ENCODE results near the gene LTBP1. TPM values are rescaled to one million over a fixed set of nuclear protein-coding genes. Genes with fewer than 3 reads are reported as not detected.
A peak's percentile ranks its signal among the peaks of the same experiment; 100 is the strongest.

LTBP1 gene
- total RNA-seq, 6 experiments from 2014 or later = 260 to 409 (median 335) TPM

GRCh38 chr2:33265584-33266338 lies 319.0 kb downstream of the LTBP1 start:
- H3K27me3 Mint-ChIP-seq (ENCODE audit: insufficient read depth) = peaks cover 4% of the 10 kb centered on the region; the same call in 1 of the 2 replicates
- TF ChIP-seq, protein P1, sequence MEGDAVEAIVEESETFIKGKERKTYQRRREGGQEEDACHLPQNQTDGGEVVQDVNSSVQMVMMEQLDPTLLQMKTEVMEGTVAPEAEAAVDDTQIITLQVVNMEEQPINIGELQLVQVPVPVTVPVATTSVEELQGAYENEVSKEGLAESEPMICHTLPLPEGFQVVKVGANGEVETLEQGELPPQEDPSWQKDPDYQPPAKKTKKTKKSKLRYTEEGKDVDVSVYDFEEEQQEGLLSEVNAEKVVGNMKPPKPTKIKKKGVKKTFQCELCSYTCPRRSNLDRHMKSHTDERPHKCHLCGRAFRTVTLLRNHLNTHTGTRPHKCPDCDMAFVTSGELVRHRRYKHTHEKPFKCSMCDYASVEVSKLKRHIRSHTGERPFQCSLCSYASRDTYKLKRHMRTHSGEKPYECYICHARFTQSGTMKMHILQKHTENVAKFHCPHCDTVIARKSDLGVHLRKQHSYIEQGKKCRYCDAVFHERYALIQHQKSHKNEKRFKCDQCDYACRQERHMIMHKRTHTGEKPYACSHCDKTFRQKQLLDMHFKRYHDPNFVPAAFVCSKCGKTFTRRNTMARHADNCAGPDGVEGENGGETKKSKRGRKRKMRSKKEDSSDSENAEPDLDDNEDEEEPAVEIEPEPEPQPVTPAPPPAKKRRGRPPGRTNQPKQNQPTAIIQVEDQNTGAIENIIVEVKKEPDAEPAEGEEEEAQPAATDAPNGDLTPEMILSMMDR (IDR thresholded peaks at IDR 0.05) = no peak
- peaks cover 61% of the 10 kb centered on the region for H3K36me3 Mint-ChIP-seq (ENCODE audit: low read depth)
- H3K27ac Mint-ChIP-seq = peak overlapping the region; percentile 18; the same call in 1 of the 2 replicates
- DNase-seq = no peak
- no peak overlapping the region for H3K4me3 Mint-ChIP-seq
- peaks cover 60% of the 10 kb centered on the region for H3K4me1 Mint-ChIP-seq (ENCODE audit: low read depth)
- H3K9me3 Mint-ChIP-seq = no peaks in the 10 kb centered on the region

- Mint-ChIP-seq H3K9me3 (no peaks in the 10 kb centered on the region), H3K27me3 (ENCODE audit: insufficient read depth) (0 out of 2 replicates have a peak, but pooled peaks cover 1% of the 10 kb centered on the region), H3K27ac (no peak overlapping the region), H3K4me3 (no peak overlapping the region), H3K4me1 (ENCODE audit: low read depth) (peaks cover 60% of the 10 kb centered on the region), H3K36me3 (ENCODE audit: low read depth) (peaks cover 61% of the 10 kb centered on the region)
- TF ChIP-seq, protein P1 (IDR thresholded peaks at IDR 0.05) = no peak
- no peak for DNase-seq
Measured at GRCh38 chr2:33266467-33266866, 319.7 kb downstream of the LTBP1 start.

DNA sequence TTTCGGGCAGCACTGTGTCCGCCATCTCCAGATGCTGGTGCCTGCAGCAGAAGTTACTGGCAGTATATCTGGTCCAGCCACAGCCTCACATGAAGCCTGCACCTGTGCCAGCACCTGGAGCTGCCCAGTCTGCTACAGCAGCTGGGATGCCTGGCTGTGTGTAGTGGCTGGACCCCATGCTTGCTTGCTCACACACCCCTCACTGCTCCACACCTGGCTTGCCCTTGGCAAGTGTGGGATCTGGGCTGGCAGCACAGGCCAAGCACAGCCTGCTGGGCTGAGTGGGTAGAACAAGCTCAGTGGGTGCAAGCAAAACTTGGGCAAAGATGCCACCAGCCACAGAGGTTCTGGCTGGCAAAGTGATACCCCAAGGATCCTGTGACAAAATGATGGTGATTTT lies 320.3 kb downstream of the LTBP1 start:
- Mint-ChIP-seq H3K36me3 (ENCODE audit: low read depth) (peaks cover 61% of the 10 kb centered on the region), H3K27ac (peak overlapping the region; percentile 67; the same call in 1 of the 2 replicates), H3K9me3 (no peaks in the 10 kb centered on the region), H3K4me3 (no peak overlapping the region), H3K27me3 (ENCODE audit: insufficient read depth) (no peaks in the 10 kb centered on the region), H3K4me1 (ENCODE audit: low read depth) (peaks cover 62% of the 10 kb centered on the region)
- DNase-seq = no peak
- TF ChIP-seq, protein P1 (IDR thresholded peaks at IDR 0.05) = peak; percentile 11; the same call in 1 of the 2 replicates

- DNase-seq = peak; percentile 41
- no peaks in the 10 kb centered on the region for H3K27me3 Mint-ChIP-seq (ENCODE audit: insufficient read depth)
- peak overlapping the region; percentile 10 for H3K4me3 Mint-ChIP-seq
- no peaks in the 10 kb centered on the region for H3K9me3 Mint-ChIP-seq
- H3K36me3 Mint-ChIP-seq (ENCODE audit: low read depth) = peaks cover 61% of the 10 kb centered on the region
- TF ChIP-seq, protein P1 (IDR thresholded peaks at IDR 0.05) = no peak
- peaks cover 66% of the 10 kb centered on the region for H3K4me1 Mint-ChIP-seq (ENCODE audit: low read depth)
- H3K27ac Mint-ChIP-seq = peak overlapping the region; percentile 67
Measured at GRCh38 chr2:33267756-33268155, 321.0 kb downstream of the LTBP1 start.

GRCh38 chr2:33268246-33268831 lies 321.6 kb downstream of the LTBP1 start:
- TF ChIP-seq, protein P1 (IDR thresholded peaks at IDR 0.05) = no peak
- no peak for DNase-seq
- Mint-ChIP-seq H3K4me3 (peak overlapping the region; percentile 10), H3K4me1 (ENCODE audit: low read depth) (peaks cover 71% of the 10 kb centered on the region), H3K9me3 (no peaks in the 10 kb centered on the region), H3K36me3 (ENCODE audit: low read depth) (peaks cover 60% of the 10 kb centered on the region), H3K27me3 (ENCODE audit: insufficient read depth) (no peaks in the 10 kb centered on the region), H3K27ac (peak overlapping the region; percentile 67)

Data from HFFc6 (cell line).